ENCODE measurements around the gene WDR90.

Gene WDR90

GRCh38 chr16:660459-661183, 11.5 kb downstream of the WDR90 start:
- DNase-seq (ENCODE audit: low read depth) = no peak

- DNase-seq (ENCODE audit: low read depth) = no peak
Observed at GRCh38 chr16:661184-661821, 12.1 kb downstream of the WDR90 start.

DNA sequence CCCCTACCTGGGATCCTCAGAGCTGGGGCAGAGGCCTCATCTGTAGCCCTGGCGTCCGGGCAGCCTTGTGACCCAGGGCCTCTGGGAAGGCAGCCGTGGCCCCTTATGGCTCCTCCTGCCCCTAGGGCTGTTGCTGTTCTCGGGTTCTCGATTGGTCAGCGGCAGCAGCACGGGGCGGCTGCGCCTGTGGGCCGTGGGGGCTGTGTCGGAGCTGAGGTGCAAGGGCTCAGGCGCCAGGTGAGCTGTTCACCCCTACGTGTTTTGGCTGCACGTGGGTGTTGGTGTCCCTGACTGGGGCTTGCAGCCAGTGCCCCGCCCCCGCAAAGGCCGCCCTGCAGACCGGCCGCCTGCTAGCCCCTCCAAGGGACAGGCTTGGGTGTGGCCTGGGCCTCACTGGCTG, 12.9 kb downstream of the WDR90 start:
- no peak for DNase-seq (ENCODE audit: low read depth)

DNA sequence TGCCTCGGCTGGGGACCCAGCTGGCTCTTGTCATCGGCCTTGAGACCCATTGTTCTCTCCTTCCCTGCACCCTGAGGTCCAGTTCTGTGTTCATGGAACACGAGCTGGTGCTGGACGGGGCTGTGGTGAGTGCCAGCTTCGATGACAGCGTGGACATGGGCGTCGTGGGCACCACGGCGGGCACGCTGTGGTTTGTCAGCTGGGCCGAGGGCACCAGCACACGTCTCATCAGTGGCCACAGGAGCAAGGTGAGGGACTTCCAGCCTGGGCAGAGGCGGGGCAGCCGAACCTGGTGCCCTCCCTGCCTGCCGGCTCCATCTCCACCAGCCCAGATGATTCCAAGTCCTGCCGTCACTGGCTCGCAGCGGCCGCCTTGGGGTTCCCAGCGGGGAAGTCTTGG, 13.4 kb downstream of the WDR90 start:
- DNase-seq (ENCODE audit: low read depth) = no peak

GRCh38 chr16:666572-666971, 17.4 kb downstream of the WDR90 start:
- DNase-seq (ENCODE audit: low read depth) = no peak

DNA sequence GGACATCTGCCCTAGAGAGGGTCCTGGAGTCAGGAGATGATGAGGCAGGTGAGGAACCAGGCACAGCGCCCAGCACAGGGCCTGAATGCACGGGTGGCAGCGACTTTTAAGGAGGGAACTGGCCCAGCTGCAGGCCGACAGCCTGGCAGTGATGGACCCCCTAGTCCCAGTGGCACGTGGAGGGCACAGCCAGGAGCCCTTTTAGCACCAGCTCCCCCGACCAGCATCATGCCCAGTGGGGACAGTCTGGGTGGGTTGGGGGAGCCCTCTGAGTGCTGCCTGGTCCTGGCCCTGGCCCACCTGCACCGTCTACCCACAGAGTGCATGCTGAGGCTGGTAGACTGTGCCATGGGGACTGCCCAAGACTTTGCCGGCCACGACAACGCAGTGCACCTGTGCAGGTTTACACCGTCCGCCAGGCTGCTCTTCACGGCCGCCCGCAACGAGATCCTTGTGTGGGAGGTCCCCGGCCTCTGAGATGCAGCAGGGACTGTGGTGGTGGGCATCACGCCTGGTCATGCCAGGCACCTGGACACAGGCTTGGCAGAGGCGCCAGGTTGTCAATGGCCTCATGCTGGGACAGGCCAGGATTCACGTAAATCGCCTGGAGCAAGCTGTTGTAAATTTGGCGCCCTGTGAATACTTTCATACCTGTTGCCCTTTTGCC, 18.1 kb downstream of the WDR90 start:
- no peak for DNase-seq (ENCODE audit: low read depth)

- DNase-seq (ENCODE audit: low read depth) = peak; percentile 91
Observed at GRCh38 chr16:667780-668518, 18.8 kb downstream of the WDR90 start, which contains the start of gene RHOT2. TSS of gene RHOT2 (plus strand) at chr16:668132. CDS start at chr16:668200, 68 bp downstream.

GRCh38 chr16:668519-669171, 19.5 kb downstream of the WDR90 start:
- no peak for DNase-seq (ENCODE audit: low read depth)

DNA sequence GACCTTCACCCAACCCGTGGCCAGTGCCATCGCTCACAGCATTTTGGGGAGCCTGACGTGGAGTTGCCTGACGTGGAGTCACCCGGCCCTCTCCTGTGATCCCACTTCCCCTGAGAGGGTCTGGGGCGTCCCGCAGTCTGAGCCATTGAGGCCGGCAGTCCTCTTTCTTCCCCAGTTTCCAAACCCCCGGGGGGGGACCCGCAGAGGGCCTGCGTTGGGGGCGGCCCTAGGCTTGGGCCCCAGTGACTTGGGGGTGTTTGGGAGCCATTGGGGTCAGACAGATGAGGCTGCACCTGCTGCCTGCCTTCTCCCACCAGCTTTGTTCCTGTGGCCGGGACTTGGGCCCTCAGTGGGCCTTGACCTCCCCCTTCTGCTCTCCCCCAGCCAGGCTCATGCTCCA, 20.5 kb downstream of the WDR90 start:
- DNase-seq (ENCODE audit: low read depth) = no peak

GRCh38 chr16:670485-671352, 21.6 kb downstream of the WDR90 start:
- DNase-seq (ENCODE audit: low read depth) = no peak

DNA sequence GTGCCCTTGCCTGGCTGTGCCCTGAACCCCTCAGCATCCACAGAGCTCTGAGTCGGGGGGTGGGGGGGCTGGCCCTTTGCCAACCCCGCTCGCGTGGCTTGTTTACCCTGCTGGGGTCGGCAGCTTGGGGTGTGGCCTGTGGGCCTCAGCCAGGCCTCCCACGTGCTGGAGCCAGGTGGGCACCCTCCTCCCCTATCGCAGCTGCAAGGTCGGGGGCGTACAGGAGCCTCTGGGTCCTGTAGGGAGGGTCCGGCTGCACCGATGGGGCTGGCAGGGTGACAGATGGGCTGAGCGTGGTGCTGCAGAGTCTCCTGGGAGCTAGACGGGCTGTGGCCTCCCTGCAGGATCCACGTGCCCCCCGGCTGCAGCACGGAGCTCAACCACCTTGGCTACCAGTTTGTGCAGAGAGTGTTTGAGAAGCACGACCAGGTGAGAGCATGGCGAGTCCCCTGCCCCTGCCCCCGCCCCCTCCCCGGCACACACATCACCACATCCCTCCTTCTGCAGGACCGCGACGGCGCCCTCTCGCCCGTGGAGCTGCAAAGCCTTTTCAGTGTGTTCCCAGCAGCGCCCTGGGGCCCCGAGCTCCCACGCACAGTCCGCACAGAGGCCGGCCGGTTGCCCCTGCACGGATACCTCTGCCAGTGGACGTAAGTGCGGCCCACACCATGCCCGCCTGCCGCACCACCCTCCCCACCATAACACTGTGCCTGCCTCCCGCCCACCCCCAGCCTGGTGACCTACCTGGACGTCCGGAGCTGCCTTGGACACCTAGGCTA, 22.4 kb downstream of the WDR90 start:
- DNase-seq (ENCODE audit: low read depth) = no peak

DNA sequence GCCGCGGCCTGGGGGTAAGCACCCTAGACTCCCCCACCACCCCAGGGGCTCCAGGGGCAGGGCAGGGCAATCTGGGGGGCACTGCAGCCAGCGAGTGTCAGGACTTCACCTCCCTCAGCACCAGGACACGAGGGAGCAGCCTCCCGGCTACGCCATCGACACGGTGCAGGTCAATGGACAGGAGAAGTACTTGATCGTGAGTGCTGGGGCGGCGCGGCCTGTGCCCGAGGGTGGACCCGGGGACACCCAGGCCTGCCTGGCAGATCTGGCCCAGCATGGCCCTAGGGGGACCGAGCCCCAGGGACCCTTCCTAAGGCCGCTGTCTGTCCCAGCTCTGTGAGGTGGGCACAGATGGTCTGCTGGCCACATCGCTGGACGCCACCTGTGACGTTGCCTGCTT, 23.2 kb downstream of the WDR90 start:
- no peak for DNase-seq (ENCODE audit: low read depth)

DNA sequence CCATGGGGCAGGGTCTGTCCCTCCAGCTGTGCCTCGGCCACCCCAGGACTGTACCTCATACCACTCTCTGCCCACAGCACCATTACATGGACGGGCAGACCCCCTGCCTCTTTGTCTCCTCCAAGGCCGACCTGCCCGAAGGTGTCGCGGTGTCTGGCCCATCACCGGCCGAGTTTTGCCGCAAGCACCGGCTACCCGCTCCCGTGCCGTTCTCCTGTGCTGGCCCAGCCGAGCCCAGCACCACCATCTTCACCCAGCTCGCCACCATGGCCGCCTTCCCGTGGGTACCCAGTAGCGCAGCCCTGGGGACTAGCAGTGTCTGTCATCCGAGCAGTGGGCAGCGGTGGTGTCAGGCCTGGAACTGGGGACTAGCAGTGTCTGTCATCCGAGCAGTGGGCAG, 23.7 kb downstream of the WDR90 start:
- DNase-seq (ENCODE audit: low read depth) = no peak

GRCh38 chr16:673399-673991, 24.3 kb downstream of the WDR90 start:
- no peak for DNase-seq (ENCODE audit: low read depth)

GRCh38 chr16:674214-674881, 25.2 kb downstream of the WDR90 start:
- DNase-seq (ENCODE audit: low read depth) = no peak

DNA sequence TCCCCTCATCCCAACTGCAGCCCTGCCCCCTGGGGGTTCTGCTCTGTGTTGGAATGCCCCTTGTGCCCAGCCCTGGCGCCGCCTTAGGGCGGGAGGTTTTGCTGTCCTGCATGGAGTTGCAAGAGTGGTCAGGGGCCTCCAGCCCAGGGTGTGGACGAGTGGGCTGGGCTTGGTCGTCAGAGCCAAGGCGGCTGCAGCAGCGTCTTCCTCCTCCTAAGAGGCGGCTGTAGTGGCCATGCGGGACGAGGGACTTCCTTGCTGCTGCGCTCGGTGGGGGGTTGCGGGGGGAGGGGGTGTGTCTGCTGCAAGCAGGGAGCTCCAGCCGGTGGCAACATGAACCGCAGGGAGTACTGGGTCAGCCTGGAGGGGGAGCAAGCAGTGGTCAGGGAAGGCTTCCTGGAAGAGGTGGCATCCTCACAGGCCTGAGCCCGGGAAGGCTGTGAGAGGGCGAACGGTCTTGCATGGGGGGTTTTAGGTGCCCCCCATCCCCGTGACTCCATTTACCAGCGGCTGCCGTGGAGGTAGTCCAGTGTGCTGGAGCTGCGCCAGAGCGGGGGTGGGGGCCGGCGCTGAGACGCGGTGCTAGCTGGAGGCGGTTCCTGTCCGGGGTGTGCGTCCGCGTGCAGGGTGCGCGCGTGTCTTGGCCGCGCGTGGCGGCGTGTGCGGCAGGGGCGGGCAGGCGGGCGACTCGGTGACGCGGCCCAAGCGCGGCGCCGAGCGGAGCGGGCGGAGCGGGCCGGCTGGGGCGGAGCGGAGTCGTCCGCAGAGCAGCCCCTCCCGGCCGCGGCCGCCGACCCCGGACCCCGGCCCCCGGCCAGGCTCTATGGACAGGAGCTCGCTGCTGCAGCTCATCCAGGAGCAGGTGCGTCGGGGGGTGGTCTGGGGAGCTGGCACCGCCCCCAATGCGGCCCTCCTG, 26.1 kb downstream of the WDR90 start, which contains the start of gene RHBDL1:
RHBDL1 (plus strand) TSS at position 704 of the 916 bp plus-strand sequence; CDS start at position 824, 120 bp downstream.
- DNase-seq (ENCODE audit: low read depth) = no peak

- no peak for DNase-seq (ENCODE audit: low read depth)
Observed at GRCh38 chr16:675884-676564, 26.9 kb downstream of the WDR90 start.

DNA sequence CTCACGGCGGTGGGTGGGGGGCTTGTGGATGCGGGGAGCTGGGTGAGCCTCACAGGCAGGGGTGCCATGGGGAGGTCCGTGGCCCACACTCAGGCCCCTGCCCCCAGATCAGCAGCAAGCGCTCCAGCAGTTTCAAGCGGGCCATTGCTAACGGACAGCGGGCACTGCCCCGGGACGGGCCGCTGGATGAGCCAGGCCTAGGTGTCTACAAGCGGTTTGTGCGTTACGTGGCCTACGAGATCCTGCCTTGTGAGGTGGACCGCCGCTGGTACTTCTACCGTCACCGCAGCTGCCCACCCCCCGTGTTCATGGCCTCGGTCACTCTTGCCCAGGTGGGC, 27.4 kb downstream of the WDR90 start:
- no peak for DNase-seq (ENCODE audit: low read depth)
